NT2/D1 (cell line): ENCODE measurements around the gene MAP3K5.

Experiments used
- SUZ12 ChIP-seq: IDR thresholded peaks from 2 replicates; pipeline ENCODE4 v1.6.1; 2011; ENCODE audit not compliant: insufficient read length, insufficient read depth; ENCODE audit errors: extremely low read depth
- YY1 ChIP-seq: IDR thresholded peaks from 2 replicates; pipeline ENCODE4 v1.6.1; 2011; ENCODE audit not compliant: insufficient read length, insufficient read depth
- ZNF274 ChIP-seq: IDR thresholded peaks from 2 replicates; pipeline ENCODE4 v1.6.1; 2011; ENCODE audit warnings: mild to moderate bottlenecking, low read depth, low read length

DNA sequence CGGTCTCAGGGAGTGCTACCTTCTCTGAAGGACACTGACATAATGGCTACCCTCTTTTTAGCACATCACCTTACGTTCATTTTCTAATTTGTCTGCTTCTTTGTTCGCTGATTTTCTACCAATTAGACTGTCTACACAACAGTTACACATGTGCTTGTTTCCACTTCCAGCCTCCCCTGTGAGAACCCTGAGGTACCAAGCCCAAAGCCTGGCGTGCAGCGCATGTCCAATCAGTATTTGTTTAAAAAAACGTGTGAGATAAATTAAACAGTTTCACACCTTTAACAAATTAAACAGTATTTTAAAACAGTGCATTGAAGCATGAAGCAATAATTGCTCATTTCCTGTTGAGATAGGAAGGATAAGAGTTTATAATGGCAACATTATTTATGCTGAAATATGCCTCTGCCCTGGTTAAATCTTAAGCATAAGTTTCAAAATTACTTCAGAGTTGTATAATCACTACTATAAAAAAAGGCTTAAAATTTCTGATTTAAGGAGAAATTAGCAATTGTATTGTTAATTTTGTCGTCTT, 88.9 kb downstream of the MAP3K5 start:
- TF ChIP-seq SUZ12 (no peak), ZNF274 (no peak), YY1 (no peak)
